IPS DF 19.7 (cell line): ENCODE measurements around the gene ZNRD2.

Source experiments
- DNase-seq: peaks from one replicate; pipeline ENCODE4 v3.0.0-alpha.2; 2013; ENCODE audit warnings: low read depth, low spot score

ZNRD2 gene

DNA sequence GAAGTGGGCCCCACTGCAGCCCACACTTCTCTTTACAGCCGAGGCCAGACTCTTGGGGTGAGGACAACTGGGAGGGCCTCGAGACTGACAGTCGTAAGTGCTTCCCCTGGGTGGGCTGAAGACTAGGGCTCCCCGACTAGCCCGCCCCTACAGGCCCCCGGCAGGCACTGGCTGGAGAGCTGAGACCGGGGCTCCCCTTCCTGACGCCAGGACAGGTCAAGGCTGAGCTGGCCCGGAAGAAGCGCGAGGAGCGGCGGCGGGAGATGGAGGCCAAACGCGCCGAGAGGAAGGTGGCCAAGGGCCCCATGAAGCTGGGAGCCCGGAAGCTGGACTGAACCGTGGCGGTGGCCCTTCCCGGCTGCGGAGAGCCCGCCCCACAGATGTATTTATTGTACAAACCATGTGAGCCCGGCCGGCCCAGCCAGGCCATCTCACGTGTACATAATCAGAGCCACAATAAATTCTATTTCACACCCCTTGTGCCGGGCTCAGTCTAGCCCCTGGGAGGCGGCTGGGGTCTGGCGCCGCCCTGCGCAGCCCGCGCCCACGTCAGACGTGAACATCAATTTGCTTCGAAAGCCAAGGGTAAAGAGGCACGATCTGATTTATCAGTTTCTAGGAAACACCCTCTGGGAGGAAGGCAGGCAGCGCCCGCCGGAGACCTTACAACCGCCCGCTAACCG lies 31.9 kb upstream of the ZNRD2 start:
- DNase-seq = no peak

DNA sequence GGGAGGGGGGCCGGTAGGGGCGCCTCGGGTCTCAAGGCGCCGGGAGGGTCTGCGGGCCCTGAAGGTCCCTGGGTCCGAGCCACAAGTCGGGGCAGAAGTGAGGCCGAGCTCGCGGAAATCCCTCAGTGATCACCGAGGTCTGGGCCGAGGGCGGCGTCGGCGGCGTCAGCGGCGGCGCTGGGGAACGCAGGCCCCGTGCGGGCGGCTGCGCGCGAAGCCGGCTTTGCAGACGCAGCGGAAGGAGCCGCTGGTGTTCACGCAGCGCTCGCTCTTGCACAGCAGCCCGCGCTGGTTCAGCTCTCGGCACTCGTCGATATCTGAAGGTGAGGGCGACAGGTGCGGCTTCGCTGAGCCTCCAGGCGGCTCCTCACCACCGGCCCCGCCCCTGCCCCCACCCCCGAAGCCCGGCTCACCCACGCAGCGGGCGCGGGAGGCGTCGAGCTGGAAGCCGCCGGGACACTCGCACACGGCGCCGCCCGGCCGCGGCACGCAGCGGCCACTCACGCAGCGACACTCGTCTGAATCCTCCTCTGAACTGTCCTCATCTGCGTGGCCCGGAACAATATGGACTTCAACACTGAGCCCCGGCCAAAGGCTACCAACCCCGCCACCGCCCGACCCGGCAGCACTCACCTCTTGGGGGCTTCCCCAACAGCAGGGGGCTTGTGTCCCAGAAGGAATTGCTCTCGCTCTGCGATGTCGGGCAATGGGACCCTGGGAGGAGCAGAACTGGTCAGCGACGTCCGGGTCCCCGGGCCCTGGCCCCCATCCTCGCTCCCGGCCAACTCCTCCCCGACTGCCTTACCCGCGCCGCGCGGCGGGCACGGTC lies 31.1 kb upstream of the ZNRD2 start:
- no peak for DNase-seq

DNA sequence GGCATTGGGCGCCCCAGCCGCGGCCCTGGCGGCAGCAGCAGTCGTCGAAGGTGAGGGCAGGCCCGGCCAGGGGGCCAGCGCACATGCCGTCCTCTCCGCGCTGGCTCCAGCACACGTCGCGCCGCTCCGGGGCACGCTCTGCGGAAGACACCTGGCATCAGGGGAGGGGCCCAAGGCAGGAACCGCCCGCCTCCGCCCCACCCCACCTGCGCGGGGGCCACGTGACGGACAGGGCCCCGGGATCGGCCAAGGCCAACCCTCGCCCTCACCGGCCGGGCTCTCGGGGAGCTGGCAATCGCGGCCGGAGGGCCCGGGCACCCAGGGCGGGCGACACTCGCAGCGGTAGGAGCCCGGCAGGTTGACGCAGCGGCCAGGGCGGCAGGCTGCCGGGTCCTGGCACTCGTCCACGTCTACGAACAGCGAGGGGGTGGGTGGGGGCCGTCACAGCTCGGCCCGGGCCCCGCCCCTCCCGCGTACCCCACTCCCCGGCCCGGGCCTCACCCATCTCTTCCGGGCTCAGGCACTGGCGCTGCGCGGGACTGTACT lies 30.5 kb upstream of the ZNRD2 start:
- DNase-seq = no peak

DNA sequence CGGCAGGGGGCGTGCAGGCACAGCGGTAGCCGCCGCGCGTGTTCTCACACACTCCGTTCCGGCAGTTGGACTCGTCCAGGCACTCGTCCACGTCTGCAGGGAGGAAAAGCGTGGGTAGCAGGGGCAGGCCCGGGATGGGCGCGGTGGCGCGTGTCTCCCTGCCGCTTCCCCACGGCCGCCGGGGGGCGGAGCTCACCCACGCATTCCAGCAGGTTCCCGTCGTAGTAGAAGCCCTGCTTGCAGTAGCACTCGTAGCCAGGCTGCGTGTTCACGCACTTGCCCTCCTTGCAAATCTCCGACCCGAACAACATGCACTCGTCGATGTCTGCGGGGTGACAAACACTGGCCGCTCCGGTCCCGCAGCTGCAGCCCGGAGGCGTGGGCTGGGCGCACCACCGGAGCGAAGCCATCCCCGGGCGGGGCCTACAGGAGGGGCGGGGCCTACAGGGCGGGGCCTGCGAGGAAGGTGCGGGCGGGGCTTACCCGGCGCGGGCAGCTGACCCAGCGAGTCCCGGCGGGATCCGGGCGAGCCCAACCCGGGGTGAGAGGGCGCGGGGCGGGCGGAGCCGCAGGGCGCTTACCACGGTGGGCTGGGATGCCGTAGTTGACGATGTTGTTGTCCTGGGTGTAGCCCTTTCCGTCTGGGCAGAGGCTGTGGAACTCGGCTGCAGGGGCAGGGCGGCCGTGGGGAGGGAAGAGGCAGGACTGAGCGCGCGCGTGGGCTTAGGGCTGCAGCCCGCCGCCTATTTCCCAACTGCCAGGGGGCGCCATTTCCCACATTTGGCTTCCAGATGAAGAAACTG lies 29.8 kb upstream of the ZNRD2 start:
- DNase-seq = no peak

DNA sequence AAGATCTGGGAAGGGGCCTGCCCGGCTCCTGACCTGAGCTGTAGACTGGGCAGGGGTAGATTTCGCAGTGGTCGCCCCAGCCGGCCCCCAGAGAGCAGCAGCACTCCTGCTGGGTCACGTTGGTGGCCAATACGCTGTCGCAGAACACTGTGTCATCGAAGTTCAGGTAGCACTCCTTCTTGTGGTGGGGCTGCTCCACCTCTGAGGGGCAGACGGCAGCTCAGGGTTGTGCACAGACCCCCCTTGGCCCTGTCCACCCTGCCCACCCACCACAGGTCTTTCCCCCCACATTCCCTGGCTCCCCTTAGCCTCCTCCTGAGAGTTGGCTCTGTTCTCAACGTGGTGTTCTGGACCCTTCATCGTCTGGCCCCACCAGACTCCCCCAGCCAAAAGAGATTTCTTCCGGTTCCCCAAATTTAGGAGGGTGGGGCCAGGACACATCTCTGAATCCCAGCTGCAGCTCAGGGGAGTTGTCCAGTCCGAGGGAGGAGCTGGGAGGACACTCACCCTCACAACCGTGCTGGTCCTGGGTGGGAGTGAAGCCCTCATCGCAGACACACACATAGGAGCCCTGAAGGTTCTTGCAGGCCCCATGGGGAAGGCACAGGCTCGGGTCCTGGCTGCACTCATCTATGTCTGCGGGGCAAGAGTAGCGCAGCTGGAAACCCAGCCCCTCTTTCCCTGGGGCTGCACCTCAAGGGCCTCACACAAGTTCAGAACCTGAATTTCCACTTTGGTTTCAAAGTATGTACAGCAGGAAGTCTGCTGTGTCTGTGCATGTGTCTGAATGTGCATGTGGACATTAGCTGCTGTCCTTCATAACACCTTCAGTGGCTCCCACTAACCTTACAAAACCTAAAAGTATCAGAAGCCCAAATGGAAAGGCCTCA lies 28.9 kb upstream of the ZNRD2 start:
- DNase-seq = no peak

DNA sequence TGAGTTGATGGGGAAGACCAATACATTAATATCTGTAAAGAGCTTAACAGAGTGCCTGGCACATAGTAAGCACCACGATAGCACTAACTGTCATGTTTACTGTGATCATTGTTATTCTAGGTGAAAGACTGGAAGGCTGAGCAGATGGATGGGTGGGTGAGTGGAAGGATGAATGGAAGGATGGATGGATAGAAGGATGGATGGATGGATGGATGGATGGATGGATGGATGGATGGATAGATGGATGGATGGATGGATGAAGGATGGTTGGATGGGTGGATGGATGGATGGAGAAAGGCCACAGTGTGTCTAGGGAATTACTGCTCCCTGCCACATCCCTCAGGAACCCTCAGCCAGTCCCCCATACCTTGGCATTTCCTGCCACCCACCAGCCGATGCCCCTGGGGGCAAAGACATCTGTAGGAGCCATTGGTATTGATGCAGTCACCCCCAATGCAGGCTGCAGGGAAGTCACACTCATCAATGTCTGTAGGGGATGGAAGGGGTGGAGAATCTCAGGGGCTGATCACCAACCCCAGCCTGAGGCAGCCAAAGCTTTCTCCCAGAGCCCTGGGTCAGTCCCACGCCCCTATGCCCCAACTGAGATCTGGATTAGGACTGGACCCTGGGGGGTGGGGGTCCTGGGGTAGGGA lies 27.4 kb upstream of the ZNRD2 start:
- no peak for DNase-seq

DNA sequence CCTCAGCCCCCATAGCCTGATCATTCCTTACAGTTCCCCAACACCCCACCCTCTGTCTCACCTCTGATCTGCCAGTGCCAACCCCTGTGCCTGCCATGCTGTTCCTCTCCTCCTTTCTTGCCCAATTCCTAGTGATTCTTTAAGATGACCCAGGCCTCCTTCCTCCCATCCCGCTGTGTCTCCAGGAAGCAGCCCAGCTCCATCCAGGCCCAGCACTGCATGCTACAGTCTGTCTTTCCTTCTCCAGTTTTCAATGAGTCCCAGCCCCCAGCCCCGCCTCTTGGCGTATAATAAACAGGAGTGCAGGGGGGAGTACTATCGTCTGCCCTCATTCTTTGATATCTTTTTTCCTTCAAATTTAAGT lies 24.4 kb upstream of the ZNRD2 start:
- DNase-seq = no peak

DNA sequence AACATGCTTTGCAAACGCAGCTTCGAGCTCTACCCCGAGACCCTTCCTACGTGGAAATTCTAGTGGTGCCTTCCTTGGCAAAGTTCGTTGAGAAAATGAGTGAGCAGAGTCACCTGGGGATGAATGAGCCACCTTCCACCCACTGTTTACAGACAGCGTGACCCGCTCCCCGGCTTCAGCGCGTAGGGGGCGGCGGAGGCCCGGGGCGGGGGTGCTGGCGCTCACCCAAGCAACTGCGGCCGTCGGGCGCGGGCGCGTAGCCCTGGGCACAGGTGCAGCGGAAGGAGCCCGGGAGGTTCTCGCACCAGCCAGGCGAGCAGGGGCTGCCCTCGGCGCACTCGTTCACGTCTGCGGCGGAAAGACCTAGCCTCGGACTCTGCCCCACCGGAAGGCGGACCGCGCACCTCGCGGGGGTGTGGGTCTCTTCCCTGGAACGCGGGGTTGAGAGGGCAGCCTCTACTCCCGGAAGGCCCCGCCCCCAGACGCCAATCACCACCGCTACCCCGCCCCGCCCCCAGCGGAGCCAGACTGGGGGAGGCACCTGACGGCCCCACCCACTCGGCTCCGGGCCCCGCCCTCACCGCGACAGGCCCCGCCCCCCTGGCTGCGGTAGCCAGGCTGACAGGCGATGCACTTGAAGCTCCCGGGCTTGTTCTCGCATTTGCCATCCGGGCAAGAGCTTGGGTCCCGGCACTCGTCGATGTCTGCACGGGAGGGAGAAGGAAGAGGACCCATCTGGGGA lies 23.9 kb upstream of the ZNRD2 start:
- DNase-seq = no peak

DNA sequence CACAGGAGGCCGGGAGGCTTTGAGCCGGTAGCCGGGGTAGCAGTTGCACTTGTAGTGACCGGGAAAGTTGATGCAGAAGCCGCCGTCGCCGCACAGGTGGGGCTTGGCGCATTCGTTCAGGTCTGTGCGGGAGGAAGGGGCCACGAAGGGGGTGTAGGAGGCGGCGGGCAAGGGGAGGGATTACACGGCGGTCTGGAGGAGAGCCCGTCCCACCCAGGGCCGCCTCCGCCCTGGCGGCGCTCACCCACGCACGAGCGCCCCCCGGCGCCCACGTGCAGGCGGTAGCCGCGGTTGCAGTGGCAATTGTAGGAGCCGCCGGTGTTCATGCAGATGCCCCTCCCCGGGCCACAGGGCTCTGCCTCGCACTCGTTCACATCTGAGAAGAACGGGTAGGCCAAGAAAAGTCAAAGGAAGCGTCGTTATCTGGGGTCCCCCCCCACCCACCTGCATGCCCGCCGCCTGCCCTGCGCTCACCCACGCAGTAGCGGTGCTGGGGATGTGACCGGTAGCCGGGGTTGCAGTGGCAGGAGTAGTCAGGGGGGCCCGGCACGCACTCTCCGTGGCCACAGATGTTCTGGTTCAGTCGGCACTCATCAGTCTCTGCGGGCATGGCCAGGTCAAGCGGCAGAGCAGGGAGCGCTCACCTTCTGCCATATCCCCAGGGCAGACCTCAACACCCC lies 22.7 kb upstream of the ZNRD2 start:
- no peak for DNase-seq

DNA sequence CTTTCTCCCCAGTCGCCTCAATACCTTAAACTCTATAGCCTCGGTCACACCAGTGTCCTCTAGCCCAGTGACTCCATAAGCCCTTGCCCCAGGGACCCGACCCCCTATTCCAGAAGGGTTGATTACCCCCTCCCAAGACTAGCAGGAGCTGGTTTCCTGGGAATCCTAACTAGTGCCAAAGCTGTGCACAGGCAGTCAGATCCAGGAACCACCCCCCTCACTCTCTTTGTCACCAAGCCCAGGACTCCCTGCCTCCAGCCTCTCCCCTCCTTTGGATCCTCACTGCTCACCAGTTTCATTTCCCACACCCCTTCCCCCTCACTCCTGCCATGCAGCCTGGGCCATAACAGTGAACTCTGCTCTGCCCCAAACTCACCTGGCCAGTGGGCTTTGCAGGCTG lies 21.9 kb upstream of the ZNRD2 start:
- no peak for DNase-seq

DNA sequence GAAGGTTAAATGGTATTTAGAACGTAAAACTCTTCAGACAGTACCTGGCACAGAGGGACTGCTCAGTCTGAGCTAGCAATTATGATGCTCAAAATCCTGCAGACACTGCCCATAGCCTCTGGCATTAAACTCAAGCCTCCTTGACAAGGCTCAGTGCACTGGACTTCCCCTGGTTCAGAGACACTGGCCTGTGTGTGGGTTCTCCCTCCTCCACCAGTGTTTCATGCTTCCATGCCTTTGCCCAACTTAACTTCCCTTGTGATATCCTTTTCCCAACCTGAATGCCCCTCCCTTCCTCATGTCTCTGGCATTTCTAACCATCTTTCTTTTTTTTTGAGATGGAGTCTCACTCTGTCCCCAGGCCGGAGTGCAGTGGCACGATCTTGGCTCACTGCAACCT lies 21.2 kb upstream of the ZNRD2 start:
- no peak for DNase-seq

DNA sequence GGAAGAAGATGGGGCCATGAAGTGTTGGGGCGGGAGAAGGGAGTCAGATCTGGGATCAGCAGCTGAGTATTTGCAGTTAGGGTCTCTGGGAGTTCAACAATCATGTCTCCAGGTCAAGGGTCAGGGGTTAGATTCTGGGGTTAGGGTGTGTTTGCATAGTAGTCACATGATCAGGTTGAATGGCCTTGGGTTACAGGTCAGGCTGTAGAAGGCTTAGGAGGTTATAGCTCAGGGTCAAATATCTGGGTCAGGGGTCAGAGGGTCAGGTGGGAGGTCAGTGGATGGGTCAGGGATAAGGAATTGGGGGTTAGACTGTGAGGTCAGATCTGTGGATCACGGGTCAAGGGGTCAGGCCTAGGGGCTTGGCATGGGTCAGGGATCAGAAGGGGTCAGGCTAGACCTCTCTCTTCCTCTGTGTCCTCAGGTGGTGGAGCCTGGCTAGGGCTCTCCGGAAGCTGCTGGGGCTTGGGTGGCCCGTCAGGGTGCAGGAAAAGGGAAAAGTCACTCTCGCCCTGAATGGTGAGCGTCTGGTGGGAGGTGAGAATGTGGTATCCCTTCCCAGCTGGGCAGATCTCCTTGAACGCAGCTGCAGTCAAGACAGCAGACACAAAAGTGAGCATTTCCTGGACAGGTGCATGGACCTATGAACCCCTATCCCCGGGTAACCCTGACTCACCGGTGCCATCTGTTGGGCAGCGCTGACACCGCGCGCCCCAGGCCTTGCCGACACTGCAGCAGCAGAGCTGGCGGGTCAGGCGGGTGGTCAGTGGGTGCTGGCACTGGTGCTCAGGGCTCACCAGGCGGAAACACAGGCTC lies 18.5 kb upstream of the ZNRD2 start:
- no peak for DNase-seq

DNA sequence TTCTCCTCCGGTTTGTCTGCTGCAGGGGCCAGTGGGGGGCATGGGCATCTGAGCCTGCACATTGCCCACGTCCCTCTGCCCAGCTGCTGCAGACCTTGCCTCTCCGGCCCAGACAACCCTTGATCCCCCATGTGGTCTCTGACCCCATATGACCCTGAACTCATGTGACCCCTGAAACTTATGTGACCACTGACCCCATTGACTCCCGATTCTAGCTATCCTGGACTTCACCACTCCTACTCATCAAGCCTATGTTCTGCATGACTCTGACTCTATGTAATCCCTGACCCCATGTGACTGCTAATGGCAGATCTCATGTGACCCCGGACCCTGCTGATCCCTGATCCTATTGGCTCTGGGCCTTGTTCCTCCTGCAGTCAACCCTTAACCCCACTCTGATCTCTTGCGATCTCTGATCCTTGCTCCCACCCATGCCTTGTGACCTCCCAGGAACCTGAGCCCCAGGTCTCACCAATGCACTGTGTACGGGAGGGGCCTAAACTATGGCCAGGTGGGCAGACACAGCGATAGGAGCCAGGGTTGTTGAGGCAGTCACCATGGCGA lies 17.8 kb upstream of the ZNRD2 start:
- DNase-seq = no peak

DNA sequence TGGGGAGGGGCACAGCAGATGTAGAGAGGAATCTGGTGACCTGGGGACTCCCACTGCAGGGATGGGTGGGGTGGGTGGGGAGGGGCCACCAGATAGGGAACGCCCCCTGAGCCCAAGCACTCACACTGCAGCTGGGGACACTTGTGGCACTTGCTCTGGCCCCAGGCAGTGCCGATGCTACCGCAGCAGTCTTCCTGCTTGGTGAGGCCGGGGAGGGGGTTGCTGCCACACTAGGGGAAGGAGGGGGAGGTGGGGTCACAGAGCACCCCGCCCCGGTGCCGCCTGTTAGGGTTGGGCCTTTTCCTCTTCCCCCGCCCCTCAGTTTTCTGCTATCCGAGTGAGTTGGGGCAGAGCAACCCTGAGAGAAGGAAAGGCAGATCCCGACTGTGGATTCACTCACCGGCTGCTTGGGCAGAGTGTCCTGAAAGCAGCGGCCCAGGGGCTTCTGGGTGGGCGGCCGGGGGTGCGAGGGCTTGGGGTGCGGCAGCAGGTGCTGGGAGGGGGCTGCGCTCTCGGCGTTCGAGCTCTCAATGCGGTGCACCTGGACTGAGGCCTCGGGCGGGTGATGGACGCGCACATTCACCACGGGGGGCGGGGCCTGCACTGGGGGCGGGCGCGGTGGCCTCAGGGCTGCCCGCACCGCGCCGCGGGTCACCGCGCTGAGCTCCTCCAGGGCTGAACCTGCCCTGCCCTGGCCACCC lies 16.8 kb upstream of the ZNRD2 start:
- no peak for DNase-seq

DNA sequence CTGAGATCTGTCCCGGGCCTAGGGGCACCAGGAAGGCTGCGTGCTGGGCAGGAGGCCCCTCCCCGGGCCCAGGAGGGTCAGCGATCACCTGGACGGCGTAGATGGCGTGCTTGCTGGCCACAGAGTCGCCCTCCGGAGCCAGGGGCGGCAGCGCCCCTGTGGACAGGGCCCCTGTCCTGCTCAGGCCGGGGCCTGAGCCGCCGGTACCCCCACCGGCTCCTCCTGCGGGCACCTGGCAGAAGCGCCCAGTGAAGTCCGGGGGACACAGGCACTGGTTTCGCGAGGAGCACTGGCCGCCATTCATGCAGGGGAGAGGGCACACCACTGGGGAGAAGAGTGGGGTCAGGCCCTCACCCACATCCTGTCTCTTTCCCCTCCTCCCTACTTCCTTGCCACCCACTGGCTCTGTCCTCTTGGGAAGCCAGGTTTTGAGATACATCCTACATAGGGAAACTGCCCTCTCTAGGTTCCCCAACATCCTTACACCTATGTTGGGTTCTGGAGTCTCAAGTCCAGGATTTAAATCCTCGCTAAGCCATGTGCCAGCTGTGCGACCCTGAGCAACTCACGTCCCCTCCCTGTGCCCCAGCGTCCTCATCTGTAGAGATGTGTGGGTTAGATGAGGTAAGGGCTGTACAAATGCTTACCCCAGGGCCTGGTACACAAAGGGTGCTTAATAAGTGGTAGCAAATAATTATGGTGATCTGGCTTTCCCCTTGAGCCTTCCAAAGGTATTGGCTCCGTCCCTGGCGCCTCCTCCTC lies 16.0 kb upstream of the ZNRD2 start:
- no peak for DNase-seq

DNA sequence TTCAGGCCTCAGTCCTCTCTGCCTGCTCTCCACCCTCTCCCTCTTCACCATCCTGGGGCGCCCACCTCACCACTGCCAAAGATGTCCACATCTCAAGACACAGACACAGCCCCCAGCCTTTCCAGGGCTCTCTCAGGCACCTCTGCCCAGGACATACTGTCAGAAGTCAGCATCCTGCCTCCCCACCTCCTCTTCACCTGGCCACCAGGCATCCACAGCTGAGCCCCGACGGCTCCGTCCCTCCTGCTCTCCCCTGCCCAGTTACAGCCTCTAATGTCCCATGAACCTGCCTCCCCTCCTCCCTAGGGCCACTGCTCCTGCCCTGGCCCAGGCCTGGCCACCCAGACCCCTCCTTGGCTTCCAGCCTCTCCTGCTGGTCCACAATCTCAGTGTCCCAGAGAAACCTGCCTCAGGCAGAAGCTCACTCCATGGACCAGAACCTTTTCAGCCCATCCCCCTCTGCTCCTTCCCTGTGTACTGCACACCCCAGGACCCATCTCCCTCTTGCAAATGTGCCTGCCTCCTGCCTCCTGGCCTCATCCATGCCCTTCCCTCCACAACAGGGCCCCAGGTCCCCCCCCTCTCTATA lies 15.3 kb upstream of the ZNRD2 start:
- no peak for DNase-seq
